Measurements from ENCODE around the gene SMG1. TPM values are rescaled to one million over a fixed set of nuclear protein-coding genes. Genes with fewer than 3 reads are reported as not detected.

SMG1 gene
- total and polyA plus RNA-seq, 8 donors: 60.0 to 78.6 (median 71.4) TPM

GRCh38 chr16:18832006-18832405 is 94.2 kb downstream of the SMG1 start:
- peaks cover 4 to 98% of the 10 kb centered on the region in 2 donors for H3K36me3 ChIP-seq
- DNase-seq: no peak
- no peaks in the 10 kb centered on the region for H3K27me3 ChIP-seq
- H3K4me3 ChIP-seq: no peak overlapping the region
- H3K9me3 ChIP-seq: no peaks in the 10 kb centered on the region
- intact Hi-C loops (cut with DNase I): no loop called here
- ATAC-seq: no peak
- no peak for TF ChIP-seq CTCF (IDR thresholded peaks at IDR 0.05)
- no peaks in the 10 kb centered on the region for H3K4me1 ChIP-seq
- H3K27ac ChIP-seq: no peak overlapping the region

- Histone ChIP-seq H3K36me3 (peaks cover 4 to 73% of the 10 kb centered on the region in 2 donors), H3K9me3 (no peaks in the 10 kb centered on the region), H3K4me1 (no peaks in the 10 kb centered on the region), H3K4me3 (no peak overlapping the region), H3K27me3 (no peaks in the 10 kb centered on the region), H3K27ac (peak overlapping the region in 1 of 2 donors; percentile 2)
- no peak for ATAC-seq
- intact Hi-C loops (cut with DNase I): no loop called here
- TF ChIP-seq CTCF (IDR thresholded peaks at IDR 0.05): no peak
- DNase-seq: no peak
Observed at GRCh38 chr16:18829251-18829650, 97.0 kb downstream of the SMG1 start.

GRCh38 chr16:18827890-18828289 is 98.3 kb downstream of the SMG1 start:
- DNase-seq: no peak
- ATAC-seq: no peak
- no peaks in the 10 kb centered on the region for H3K27me3 ChIP-seq
- H3K4me3 ChIP-seq: no peak overlapping the region
- intact Hi-C loops (cut with DNase I): no loop called here
- H3K9me3 ChIP-seq: no peaks in the 10 kb centered on the region
- no peaks in the 10 kb centered on the region for H3K4me1 ChIP-seq
- H3K36me3 ChIP-seq: peaks cover 3 to 60% of the 10 kb centered on the region in 2 donors
- TF ChIP-seq CTCF (IDR thresholded peaks at IDR 0.05): no peak
- H3K27ac ChIP-seq: no peak overlapping the region

GRCh38 chr16:18816286-18816685 is 109.9 kb downstream of the SMG1 start:
- TF ChIP-seq CTCF (IDR thresholded peaks at IDR 0.05): no peak
- Histone ChIP-seq H3K36me3 (peaks cover 5 to 87% of the 10 kb centered on the region in 2 donors), H3K9me3 (no peaks in the 10 kb centered on the region), H3K4me3 (no peak overlapping the region), H3K27me3 (no peaks in the 10 kb centered on the region), H3K4me1 (no peaks in the 10 kb centered on the region), H3K27ac (no peak overlapping the region)
- DNase-seq (no peak), ATAC-seq (no peak)
- intact Hi-C loops (cut with DNase I): no loop called here

GRCh38 chr16:18811925-18812324 is 114.3 kb downstream of the SMG1 start:
- no peaks in the 10 kb centered on the region for H3K4me1 ChIP-seq
- H3K9me3 ChIP-seq: no peaks in the 10 kb centered on the region
- ATAC-seq (no peak), DNase-seq (no peak)
- intact Hi-C loops (cut with DNase I): no loop called here
- no peak overlapping the region for H3K4me3 ChIP-seq
- no peak for TF ChIP-seq CTCF (IDR thresholded peaks at IDR 0.05)
- no peak overlapping the region for H3K27ac ChIP-seq
- peaks cover 10 to 95% of the 10 kb centered on the region in 2 donors for H3K36me3 ChIP-seq
- H3K27me3 ChIP-seq: no peaks in the 10 kb centered on the region
